Stimulated activated CD8-positive, alpha-beta memory T cell treated with anti-CD3 and anti-CD28 coated beads, Interleukin-4, amount 100 ng/mL, for 4 hours (primary cell): ENCODE results near the gene LARGE1.

ENCODE experiments used
- DNase-seq, 2 donors: peaks; one replicate each; pipeline ENCODE4 v3.0.0-alpha.2; 2020; ENCODE audit warnings: low read depth in 2 of 2, low spot score in 1 of 2

The LARGE1 gene

GRCh38 chr22:33600595-33600994, 319.7 kb downstream of the LARGE1 start:
- no peak for DNase-seq

GRCh38 chr22:33600113-33600512, 320.2 kb downstream of the LARGE1 start:
- no peak for DNase-seq

- DNase-seq = no peak
Observed at GRCh38 chr22:33599596-33599995, 320.7 kb downstream of the LARGE1 start.

- no peak for DNase-seq
Observed at GRCh38 chr22:33598821-33599220, 321.5 kb downstream of the LARGE1 start.

- DNase-seq = no peak
Observed at GRCh38 chr22:33597274-33597985, 322.8 kb downstream of the LARGE1 start.

GRCh38 chr22:33593818-33594217, 326.5 kb downstream of the LARGE1 start:
- no peak for DNase-seq

- DNase-seq = no peak
Observed at GRCh38 chr22:33591946-33592345, 328.3 kb downstream of the LARGE1 start.

- no peak for DNase-seq
Observed at GRCh38 chr22:33589297-33589696, 331.0 kb downstream of the LARGE1 start.

- no peak for DNase-seq
Observed at GRCh38 chr22:33588860-33589259, 331.4 kb downstream of the LARGE1 start.

GRCh38 chr22:33584152-33584551, 336.1 kb downstream of the LARGE1 start:
- DNase-seq = no peak

GRCh38 chr22:33582822-33583400, 337.4 kb downstream of the LARGE1 start:
- no peak for DNase-seq

GRCh38 chr22:33580310-33580709, 340.0 kb downstream of the LARGE1 start:
- no peak for DNase-seq

- DNase-seq = no peak
Observed at GRCh38 chr22:33579448-33580093, 340.7 kb downstream of the LARGE1 start.

GRCh38 chr22:33578752-33579151, 341.5 kb downstream of the LARGE1 start:
- no peak for DNase-seq

GRCh38 chr22:33577862-33578411, 342.3 kb downstream of the LARGE1 start:
- DNase-seq = no peak

GRCh38 chr22:33576205-33576604, 344.1 kb downstream of the LARGE1 start:
- DNase-seq = no peak

- DNase-seq = no peak
Observed at GRCh38 chr22:33575771-33576170, 344.5 kb downstream of the LARGE1 start.

GRCh38 chr22:33575041-33575440, 345.2 kb downstream of the LARGE1 start:
- no peak for DNase-seq

GRCh38 chr22:33573479-33573878, 346.8 kb downstream of the LARGE1 start:
- DNase-seq = no peak

- DNase-seq = no peak
Observed at GRCh38 chr22:33572086-33572485, 348.2 kb downstream of the LARGE1 start.

GRCh38 chr22:33570110-33570509, 350.2 kb downstream of the LARGE1 start:
- no peak for DNase-seq

GRCh38 chr22:33569559-33569958, 350.7 kb downstream of the LARGE1 start:
- no peak for DNase-seq
